Right lobe of liver (tissue), 6 donors: ENCODE data around the gene SHISA6. TPM values are rescaled to one million over a fixed set of nuclear protein-coding genes. Genes with fewer than 3 reads are reported as not detected.

Experiments used
- ATAC-seq, 4 donors: fragments of 200-7000 bp; cut with Tn5 transposase; one replicate each; pipeline ENCODE4 v1.9.1; 2020; ENCODE audit warnings: mild to moderate bottlenecking in 4 of 4, moderate library complexity in 4 of 4
- DNase-seq, 3 donors: peaks; one replicate each; pipeline ENCODE4 v3.0.0-alpha.2; 2020
- H3K27ac ChIP-seq, 3 donors: fragments of 200-600 bp; one replicate each; pipeline ENCODE4 v1.8.0; 2022
- H3K27me3 ChIP-seq, 2 donors: fragments of 200-600 bp; one replicate each; pipeline ENCODE4 v1.8.0; 2022
- H3K36me3 ChIP-seq, 4 donors: fragments of 200-600 bp; sonication (generic) in 1 of 4; one replicate each; pipeline versions ENCODE4 v1.5.1 to v1.8.0; 2017 to 2022; ENCODE audit warnings: control low read depth in 1 of 4
- H3K4me1 ChIP-seq, 4 donors: fragments of 200-600 bp; sonication (generic) in 1 of 4; one replicate each; pipeline versions ENCODE4 v1.5.1 to v1.8.0; 2017 to 2022; ENCODE audit warnings: control low read depth in 1 of 4
- H3K4me3 ChIP-seq, 3 donors: fragments of 200-600 bp; one replicate each; pipeline ENCODE4 v1.8.0; 2022
- H3K9me3 ChIP-seq, 4 donors: fragments of 200-600 bp; sonication (generic) in 1 of 4; one replicate each; pipeline versions ENCODE4 v1.5.1 to v1.8.0; 2017 to 2022; ENCODE audit warnings: control low read depth in 1 of 4
- POLR2A ChIP-seq: fragments of 450-650 bp; IDR thresholded peaks from one replicate; pipeline ENCODE4 v1.6.1; 2017; ENCODE audit warnings: antibody characterized with exemption, mild to moderate bottlenecking
- WGBS: methylation state at CpG from one replicate; pipeline ENCODE4 v1.1.6; 2018; ENCODE audit warnings: low coverage, low lambda C conversion rate; ENCODE audit not compliant: insufficient coverage; ENCODE audit errors: missing lambda C conversion rate; 5-methylcytosine and 5-hydroxymethylcytosine counted together
- intact Hi-C, 2 donors: fragments of 100-400 bp; cut with DNase I; formaldehyde crosslinking; loops; one replicate each; pipeline versions ENCODE4 v1.11.2 to v1.14.1; 2022
- total RNA-seq, 6 experiments: library from RNA; depleted of rRNA in 2 of 6; stranded (reverse); fragments of >200 nt in 2 of 6; fragmentation: NEBNext Ultra II Directional in 3 of 6; extraction: Animal tissue kit (Norgen Biotek cat#: 25700) in 3 of 6; gene quantifications; one replicate each; pipeline versions ENCODE4 v1.1.0 to v1.2.4, GENCODE V29; 2016 to 2023
- TF ChIP-seq, protein P1 (sequence below), 4 donors: fragments of 200-600 bp in 3 of 4; fragments of 450-650 bp in 1 of 4; IDR thresholded peaks; one replicate each; pipeline versions ENCODE4 v1.5.1 to v1.8.0; 2016 to 2022; ENCODE audit warnings: antibody characterized with exemption in 4 of 4, mild to moderate bottlenecking in 2 of 4
- donor health status: DM: no; HTN: yes; CAD: no.
- donor health status: DM: no; HTN: no; CAD: no.
- donor health status: DM: no; HTN: no; CAD: no.
- donor health status: DM: no; HTN: yes; CAD: no.
- donor health status: DM: no; HTN: yes; CAD: no.

Gene SHISA6
- total RNA-seq, 6 experiments from 2014 or later = not detected

DNA sequence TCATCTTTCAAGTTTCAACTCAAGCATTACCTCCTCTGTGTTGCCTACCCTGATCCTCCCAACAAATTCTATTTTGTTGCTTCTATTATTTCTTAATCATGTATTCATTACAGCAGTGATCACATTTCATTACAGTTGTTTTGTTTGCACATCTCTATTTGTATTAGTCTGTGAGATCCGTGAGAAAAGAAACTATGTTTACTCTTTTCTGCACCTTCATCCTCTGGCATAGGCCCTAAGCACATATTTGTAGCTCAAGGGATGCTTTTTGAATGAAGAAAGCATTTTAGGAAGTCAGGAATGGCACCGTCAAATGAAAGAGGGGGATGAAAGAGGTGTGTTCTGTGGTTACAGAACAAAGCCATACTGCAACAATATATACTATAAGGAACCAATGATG, 110.5 kb downstream of the SHISA6 start:
- Histone ChIP-seq H3K27ac (no peak overlapping the region), H3K27me3 (no peaks in the 10 kb centered on the region), H3K4me1 (no peaks in the 10 kb centered on the region), H3K4me3 (no peak overlapping the region), H3K9me3 (no peaks in the 10 kb centered on the region), H3K36me3 (no peaks in the 10 kb centered on the region)
- no peak for DNase-seq
- TF ChIP-seq, protein P1, sequence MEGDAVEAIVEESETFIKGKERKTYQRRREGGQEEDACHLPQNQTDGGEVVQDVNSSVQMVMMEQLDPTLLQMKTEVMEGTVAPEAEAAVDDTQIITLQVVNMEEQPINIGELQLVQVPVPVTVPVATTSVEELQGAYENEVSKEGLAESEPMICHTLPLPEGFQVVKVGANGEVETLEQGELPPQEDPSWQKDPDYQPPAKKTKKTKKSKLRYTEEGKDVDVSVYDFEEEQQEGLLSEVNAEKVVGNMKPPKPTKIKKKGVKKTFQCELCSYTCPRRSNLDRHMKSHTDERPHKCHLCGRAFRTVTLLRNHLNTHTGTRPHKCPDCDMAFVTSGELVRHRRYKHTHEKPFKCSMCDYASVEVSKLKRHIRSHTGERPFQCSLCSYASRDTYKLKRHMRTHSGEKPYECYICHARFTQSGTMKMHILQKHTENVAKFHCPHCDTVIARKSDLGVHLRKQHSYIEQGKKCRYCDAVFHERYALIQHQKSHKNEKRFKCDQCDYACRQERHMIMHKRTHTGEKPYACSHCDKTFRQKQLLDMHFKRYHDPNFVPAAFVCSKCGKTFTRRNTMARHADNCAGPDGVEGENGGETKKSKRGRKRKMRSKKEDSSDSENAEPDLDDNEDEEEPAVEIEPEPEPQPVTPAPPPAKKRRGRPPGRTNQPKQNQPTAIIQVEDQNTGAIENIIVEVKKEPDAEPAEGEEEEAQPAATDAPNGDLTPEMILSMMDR (IDR thresholded peaks at IDR 0.05) = no peak
- no peak for TF ChIP-seq POLR2A
- intact Hi-C loops = no loop called here
- no peak for ATAC-seq
- WGBS = 42% methylated on average over 2 of the region's 2 CpGs

DNA sequence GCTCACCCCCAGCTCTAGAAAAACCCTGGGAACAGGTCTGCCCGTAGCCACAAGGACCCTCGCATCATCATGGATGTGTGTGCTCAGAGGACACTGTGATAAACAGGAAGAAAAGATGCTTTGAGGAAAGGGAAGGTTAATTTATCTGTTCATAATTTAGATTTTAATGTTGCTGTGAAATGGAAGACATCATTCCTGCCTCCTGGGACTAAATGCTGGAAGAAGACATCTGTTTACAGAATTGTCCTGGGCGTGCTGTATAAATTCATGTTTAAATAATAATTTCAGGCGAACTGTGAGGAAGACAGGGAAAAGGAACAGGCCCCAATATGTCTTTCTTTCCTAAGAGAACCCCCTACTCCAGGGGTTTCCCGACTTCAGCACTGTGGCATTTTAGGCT, 112.6 kb downstream of the SHISA6 start:
- no peaks in the 10 kb centered on the region for H3K9me3 ChIP-seq
- intact Hi-C loops = no loop called here
- H3K36me3 ChIP-seq = no peaks in the 10 kb centered on the region
- no peak for TF ChIP-seq POLR2A
- TF ChIP-seq, protein P1 (IDR thresholded peaks at IDR 0.05) = no peak
- H3K4me1 ChIP-seq = no peaks in the 10 kb centered on the region
- WGBS = 42% methylated on average over 5 of the region's 5 CpGs
- H3K27ac ChIP-seq = no peak overlapping the region
- H3K4me3 ChIP-seq = no peak overlapping the region
- H3K27me3 ChIP-seq = no peaks in the 10 kb centered on the region
- ATAC-seq (no peak), DNase-seq (no peak)

DNA sequence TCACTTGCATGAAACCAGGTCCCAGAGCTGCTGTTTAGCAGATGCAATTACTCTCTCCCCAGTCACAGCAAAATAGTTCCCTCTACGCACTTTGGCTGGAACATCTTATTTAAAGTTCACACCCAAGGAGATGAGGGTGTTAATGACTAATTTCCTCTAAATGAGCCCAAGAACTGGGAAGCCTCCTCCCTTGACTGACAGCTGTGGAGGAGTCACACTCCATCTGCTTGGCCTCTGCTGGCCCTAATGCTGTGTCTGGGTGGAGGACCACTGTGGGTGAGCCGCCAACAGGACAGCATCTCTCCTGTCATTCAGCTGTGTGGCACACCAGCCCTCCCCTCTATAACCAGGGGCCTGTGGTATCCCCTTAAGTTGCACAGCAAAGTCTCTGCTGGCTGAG, 115.4 kb downstream of the SHISA6 start:
- TF ChIP-seq, protein P1 (IDR thresholded peaks at IDR 0.05) = no peak
- TF ChIP-seq POLR2A = no peak
- DNase-seq = no peak
- Histone ChIP-seq H3K4me1 (no peaks in the 10 kb centered on the region), H3K9me3 (no peaks in the 10 kb centered on the region), H3K27me3 (no peaks in the 10 kb centered on the region), H3K4me3 (no peak overlapping the region), H3K36me3 (no peaks in the 10 kb centered on the region), H3K27ac (no peak overlapping the region)
- intact Hi-C loops = no loop called here
- 60% methylated on average over 1 of the region's 2 CpGs for WGBS
- no peak for ATAC-seq

DNA sequence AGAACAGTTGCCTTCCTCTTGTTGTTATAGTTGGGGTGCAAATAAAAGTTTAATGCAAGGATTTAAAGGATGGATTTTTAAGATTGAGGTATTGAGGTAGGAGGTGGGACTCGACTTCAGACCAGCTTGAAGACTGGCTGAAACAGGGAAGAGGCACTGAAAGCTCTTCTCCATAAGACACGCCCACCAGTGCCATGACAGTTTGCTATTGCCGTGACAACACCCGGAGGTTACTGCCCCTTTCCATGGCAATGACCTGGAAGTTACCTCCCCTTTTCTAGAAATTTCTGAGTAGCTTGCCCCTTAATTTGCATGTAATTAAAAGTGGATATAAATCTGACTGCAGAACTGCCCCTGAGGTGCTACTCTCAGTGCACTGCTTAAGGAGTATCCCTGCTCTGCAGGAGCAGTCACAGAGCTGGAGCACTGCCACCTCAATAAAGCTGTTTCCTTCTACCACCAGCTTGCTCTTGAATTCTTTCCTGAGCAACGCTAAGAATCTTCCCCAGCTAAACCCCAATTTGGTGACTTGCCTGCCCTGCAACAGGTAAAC, 122.6 kb downstream of the SHISA6 start:
- no peak for ATAC-seq
- WGBS = 47% methylated on average over 5 of the region's 5 CpGs
- H3K27ac ChIP-seq = no peak overlapping the region
- no peak overlapping the region for H3K4me3 ChIP-seq
- no peaks in the 10 kb centered on the region for H3K27me3 ChIP-seq
- intact Hi-C loops = no loop called here
- no peaks in the 10 kb centered on the region for H3K9me3 ChIP-seq
- no peak for TF ChIP-seq POLR2A
- TF ChIP-seq, protein P1 (IDR thresholded peaks at IDR 0.05) = no peak
- no peaks in the 10 kb centered on the region for H3K36me3 ChIP-seq
- H3K4me1 ChIP-seq = no peaks in the 10 kb centered on the region
- no peak for DNase-seq
